IPS-18a (cell line): ENCODE data around the gene PLCH2.

Source experiments
- H3K27ac ChIP-seq: one replicate; pipeline ENCODE4 v1.5.1; 2013; ENCODE audit warnings: low read length
- H3K27me3 ChIP-seq: one replicate; pipeline ENCODE4 v1.6.1; 2013; ENCODE audit warnings: mild to moderate bottlenecking, low read length; ENCODE audit not compliant: control insufficient read depth, insufficient read depth
- H3K36me3 ChIP-seq: one replicate; pipeline ENCODE4 v1.6.1; 2013; ENCODE audit warnings: low read depth, low read length; ENCODE audit not compliant: control insufficient read depth
- H3K4me1 ChIP-seq: one replicate; pipeline ENCODE4 v1.6.1; 2013; ENCODE audit warnings: low read depth, low read length; ENCODE audit not compliant: control insufficient read depth
- H3K4me3 ChIP-seq: one replicate; pipeline ENCODE4 v1.5.1; 2013; ENCODE audit warnings: low read length
- H3K9ac ChIP-seq: one replicate; pipeline ENCODE4 v1.6.1; 2013; ENCODE audit warnings: mild to moderate bottlenecking, low read length, moderate library complexity
- H3K9me3 ChIP-seq: one replicate; pipeline ENCODE4 v1.6.1; 2013; ENCODE audit warnings: low read depth, low read length; ENCODE audit not compliant: control insufficient read depth

Gene PLCH2

GRCh38 chr1:2502661-2503553 is 26.8 kb downstream of the PLCH2 start:
- Histone ChIP-seq H3K9me3 (no peaks in the 10 kb centered on the region), H3K27me3 (no peaks in the 10 kb centered on the region), H3K36me3 (no peaks in the 10 kb centered on the region), H3K4me1 (no peaks in the 10 kb centered on the region), H3K27ac (no peak overlapping the region), H3K9ac (no peak overlapping the region), H3K4me3 (no peak overlapping the region)

DNA sequence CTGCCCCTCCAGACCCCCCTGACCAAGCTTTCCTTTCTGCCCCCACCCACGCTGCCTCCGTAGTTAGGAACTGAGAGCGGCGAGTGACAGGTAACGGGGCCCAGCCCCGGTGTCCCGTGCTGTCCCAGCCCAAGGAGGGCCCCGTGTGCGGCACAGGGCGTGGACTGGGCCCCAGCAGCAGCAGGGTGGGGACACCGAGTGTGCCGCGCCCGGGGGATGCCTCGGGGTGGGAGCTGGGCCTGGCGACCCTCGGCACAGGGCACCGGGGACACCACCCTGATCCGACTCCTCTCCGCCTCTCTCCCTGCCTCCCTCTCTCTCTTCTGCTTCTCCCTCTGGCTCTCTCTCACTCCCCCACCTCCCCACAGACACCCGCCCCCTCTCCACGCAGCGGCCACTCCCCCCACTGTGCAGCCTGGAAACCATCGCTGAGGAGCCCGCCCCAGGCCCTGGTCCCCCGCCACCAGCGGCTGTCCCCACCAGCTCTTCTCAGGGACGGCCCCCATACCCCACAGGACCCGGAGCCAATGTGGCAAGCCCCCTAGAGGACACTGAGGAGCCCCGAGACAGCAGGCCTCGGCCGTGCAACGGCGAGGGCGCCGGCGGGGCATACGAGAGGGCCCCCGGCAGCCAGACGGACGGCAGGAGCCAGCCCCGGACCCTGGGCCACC is 27.6 kb downstream of the PLCH2 start:
- no peaks in the 10 kb centered on the region for H3K27me3 ChIP-seq
- H3K36me3 ChIP-seq: peaks cover 2% of the 10 kb centered on the region
- no peak overlapping the region for H3K9ac ChIP-seq
- no peaks in the 10 kb centered on the region for H3K9me3 ChIP-seq
- no peaks in the 10 kb centered on the region for H3K4me1 ChIP-seq
- H3K27ac ChIP-seq: no peak overlapping the region
- H3K4me3 ChIP-seq: no peak overlapping the region

DNA sequence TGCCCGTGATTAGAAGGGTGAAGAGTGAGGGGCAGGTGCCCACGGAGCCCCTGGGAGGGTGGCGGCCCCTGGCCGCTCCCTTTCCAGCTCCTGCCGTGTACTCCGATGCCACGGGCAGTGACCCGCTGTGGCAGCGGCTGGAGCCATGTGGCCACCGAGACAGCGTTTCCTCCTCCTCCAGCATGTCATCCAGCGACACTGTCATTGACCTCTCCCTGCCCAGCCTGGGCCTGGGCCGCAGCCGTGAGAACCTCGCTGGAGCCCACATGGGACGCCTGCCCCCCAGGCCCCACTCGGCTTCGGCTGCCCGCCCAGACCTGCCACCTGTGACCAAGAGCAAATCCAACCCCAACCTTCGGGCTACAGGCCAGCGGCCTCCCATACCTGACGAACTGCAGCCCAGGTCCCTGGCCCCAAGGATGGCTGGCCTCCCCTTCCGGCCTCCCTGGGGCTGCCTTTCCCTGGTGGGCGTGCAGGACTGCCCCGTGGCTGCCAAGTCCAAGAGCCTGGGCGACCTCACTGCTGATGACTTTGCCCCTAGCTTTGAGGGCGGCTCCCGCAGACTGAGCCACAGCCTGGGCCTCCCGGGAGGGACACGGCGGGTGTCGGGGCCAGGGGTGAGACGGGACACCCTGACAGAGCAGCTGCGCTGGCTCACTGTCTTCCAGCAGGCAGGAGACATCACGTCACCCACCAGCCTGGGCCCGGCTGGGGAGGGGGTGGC is 28.3 kb downstream of the PLCH2 start:
- Histone ChIP-seq H3K27me3 (no peaks in the 10 kb centered on the region), H3K9ac (no peak overlapping the region), H3K4me1 (no peaks in the 10 kb centered on the region), H3K9me3 (no peaks in the 10 kb centered on the region), H3K27ac (no peak overlapping the region), H3K36me3 (peaks cover 7% of the 10 kb centered on the region), H3K4me3 (no peak overlapping the region)

- no peak overlapping the region for H3K4me3 ChIP-seq
- no peaks in the 10 kb centered on the region for H3K27me3 ChIP-seq
- no peaks in the 10 kb centered on the region for H3K9me3 ChIP-seq
- H3K36me3 ChIP-seq: peaks cover 12% of the 10 kb centered on the region
- no peaks in the 10 kb centered on the region for H3K4me1 ChIP-seq
- H3K27ac ChIP-seq: no peak overlapping the region
- H3K9ac ChIP-seq: no peak overlapping the region
These were observed 28.8 kb downstream of the PLCH2 start for GRCh38 chr1:2504949-2505272.

GRCh38 chr1:2505461-2505994 is 29.4 kb downstream of the PLCH2 start:
- no peak overlapping the region for H3K27ac ChIP-seq
- no peaks in the 10 kb centered on the region for H3K27me3 ChIP-seq
- H3K4me1 ChIP-seq: no peaks in the 10 kb centered on the region
- no peak overlapping the region for H3K9ac ChIP-seq
- H3K36me3 ChIP-seq: peaks cover 19% of the 10 kb centered on the region
- no peak overlapping the region for H3K4me3 ChIP-seq
- H3K9me3 ChIP-seq: no peaks in the 10 kb centered on the region

GRCh38 chr1:2506007-2506860 is 30.1 kb downstream of the PLCH2 start:
- H3K9me3 ChIP-seq: no peaks in the 10 kb centered on the region
- H3K36me3 ChIP-seq: peaks cover 26% of the 10 kb centered on the region
- no peaks in the 10 kb centered on the region for H3K4me1 ChIP-seq
- H3K9ac ChIP-seq: no peak overlapping the region
- no peak overlapping the region for H3K27ac ChIP-seq
- no peak overlapping the region for H3K4me3 ChIP-seq
- H3K27me3 ChIP-seq: no peaks in the 10 kb centered on the region

DNA sequence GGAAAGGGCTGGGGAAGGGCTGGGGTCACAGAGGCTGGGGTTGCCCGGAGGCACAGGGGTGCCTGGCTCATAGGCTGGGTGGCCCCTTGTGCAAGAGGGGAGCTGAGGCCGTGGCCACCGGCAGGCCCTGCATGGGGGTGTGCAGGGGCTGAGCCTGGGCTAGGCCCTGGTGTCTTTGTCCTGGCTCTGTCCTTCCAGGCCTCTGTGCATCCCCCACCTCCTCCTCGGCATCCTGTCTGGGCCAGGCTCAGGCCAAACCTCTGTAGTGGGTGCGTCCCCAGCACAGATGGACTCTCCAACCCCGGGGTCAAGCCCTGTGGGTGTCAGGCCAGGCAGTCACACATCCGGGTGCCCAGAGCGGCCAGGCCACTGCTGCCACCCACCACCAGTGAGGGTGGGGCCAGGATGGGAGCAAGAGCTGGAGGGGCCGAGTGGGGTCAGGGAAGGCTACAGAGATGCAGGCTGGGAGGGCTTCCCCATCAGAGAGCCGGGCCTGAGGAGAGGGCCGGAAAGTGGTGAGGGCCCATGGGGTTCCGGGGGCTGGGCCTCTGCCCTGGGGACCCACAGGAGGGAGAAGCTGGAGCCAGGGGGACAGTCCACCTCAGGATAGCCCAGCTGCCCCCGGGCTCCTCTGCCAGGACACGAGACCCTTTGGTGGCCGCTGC is 30.9 kb downstream of the PLCH2 start:
- Histone ChIP-seq H3K9me3 (no peaks in the 10 kb centered on the region), H3K27ac (no peak overlapping the region), H3K36me3 (peaks cover 31% of the 10 kb centered on the region), H3K9ac (no peak overlapping the region), H3K27me3 (no peaks in the 10 kb centered on the region), H3K4me3 (no peak overlapping the region), H3K4me1 (no peaks in the 10 kb centered on the region)

DNA sequence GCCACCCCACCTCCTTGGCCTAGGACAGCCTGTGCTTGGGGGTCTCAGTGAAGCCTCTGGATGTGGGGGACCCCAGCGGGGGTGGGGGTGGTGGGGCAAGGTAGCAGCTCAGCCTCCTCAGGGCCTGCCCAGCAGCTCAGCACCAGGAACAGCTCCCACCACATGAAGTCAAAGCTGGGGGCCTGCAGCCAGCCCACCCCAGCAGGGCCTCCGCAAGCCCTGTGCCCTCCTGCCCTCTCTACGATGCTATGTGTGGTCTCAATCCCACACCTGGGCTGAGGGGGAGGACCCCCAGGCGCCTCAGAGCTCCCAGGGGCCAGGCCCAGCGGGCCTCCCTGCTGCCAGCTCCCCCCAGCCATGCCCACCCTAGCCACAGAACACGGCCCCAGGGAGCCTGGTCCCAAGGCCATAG is 31.7 kb downstream of the PLCH2 start:
- Histone ChIP-seq H3K9ac (no peak overlapping the region), H3K27ac (no peak overlapping the region), H3K4me3 (no peak overlapping the region), H3K4me1 (no peaks in the 10 kb centered on the region), H3K27me3 (no peaks in the 10 kb centered on the region), H3K36me3 (peaks cover 31% of the 10 kb centered on the region), H3K9me3 (no peaks in the 10 kb centered on the region)

DNA sequence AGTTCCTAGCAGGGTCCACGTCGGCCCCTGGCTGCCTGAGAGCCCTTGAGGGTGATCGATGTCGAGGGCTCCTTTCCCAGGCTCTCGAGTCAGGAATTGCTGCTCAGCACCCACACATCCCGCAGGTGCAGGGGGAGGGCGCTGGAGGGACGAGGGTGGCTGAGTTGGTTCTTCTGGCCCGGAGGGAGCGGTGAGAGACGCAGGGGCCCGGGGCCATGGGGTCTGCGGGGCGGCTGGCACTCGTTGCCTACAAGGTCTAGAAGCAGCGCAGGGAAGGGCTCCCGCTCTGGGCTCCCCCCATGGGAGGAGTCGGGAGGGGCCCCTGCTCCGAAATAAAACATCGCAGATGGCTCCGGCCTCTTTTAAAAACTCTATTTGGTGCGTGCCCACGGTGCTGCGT is 32.1 kb downstream of the PLCH2 start:
- Histone ChIP-seq H3K27ac (no peak overlapping the region), H3K27me3 (no peaks in the 10 kb centered on the region), H3K36me3 (peaks cover 31% of the 10 kb centered on the region), H3K4me3 (no peak overlapping the region), H3K9me3 (no peaks in the 10 kb centered on the region), H3K9ac (no peak overlapping the region), H3K4me1 (no peaks in the 10 kb centered on the region)

GRCh38 chr1:2508751-2509150 is 32.7 kb downstream of the PLCH2 start:
- Histone ChIP-seq H3K9ac (no peak overlapping the region), H3K4me1 (no peaks in the 10 kb centered on the region), H3K36me3 (peaks cover 35% of the 10 kb centered on the region), H3K9me3 (no peaks in the 10 kb centered on the region), H3K4me3 (no peak overlapping the region), H3K27ac (no peak overlapping the region), H3K27me3 (no peaks in the 10 kb centered on the region)
